H1 (cell line): ENCODE results near the gene ZBTB20.

Source experiments
- CTCF ChIP-seq, 3 experiments: IDR thresholded peaks; 1 replicate in 2 of 3; 2 replicates in 1 of 3; pipeline versions ENCODE4 v1.5.1 to v1.6.1; 2011; ENCODE audit warnings: low read length in 3 of 3, mild to moderate bottlenecking in 3 of 3, inconsistent platforms in 2 of 3, low read depth in 1 of 3, moderate library complexity in 1 of 3; ENCODE audit not compliant: insufficient read depth in 1 of 3; ENCODE audit errors: control extremely low read depth in 1 of 3
- MAX ChIP-seq: IDR thresholded peaks from 2 replicates; pipeline ENCODE4 v1.6.1; 2012; ENCODE audit warnings: inconsistent platforms
- TAF1 ChIP-seq: IDR thresholded peaks from 2 replicates; pipeline ENCODE4 v1.6.1; 2011; ENCODE audit warnings: mild to moderate bottlenecking, low read depth, low read length

GRCh38 chr3:114449271-114450007 is 697.6 kb downstream of the ZBTB20 start:
- no peak for TF ChIP-seq MAX
- TF ChIP-seq TAF1: no peak
- TF ChIP-seq CTCF (IDR thresholded peaks at IDR 0.05; ENCODE audit: control extremely low read depth in 1 of 3, insufficient read depth in 1 of 3, low read depth in 1 of 3, low read length in 3 of 3): no peak
